C4-2B (cell line): ENCODE data around the gene ZNF598.

ENCODE experiments used
- ZFX ChIP-seq: fragments of 450-650 bp; IDR thresholded peaks from 2 replicates; pipeline ENCODE4 v1.6.1; 2017
- TF ChIP-seq, protein P1 (sequence below): fragments of 450-650 bp; conservative IDR thresholded peaks from 2 replicates; pipeline ENCODE4 v1.5.1; 2017; ENCODE audit warnings: mild to moderate bottlenecking

DNA sequence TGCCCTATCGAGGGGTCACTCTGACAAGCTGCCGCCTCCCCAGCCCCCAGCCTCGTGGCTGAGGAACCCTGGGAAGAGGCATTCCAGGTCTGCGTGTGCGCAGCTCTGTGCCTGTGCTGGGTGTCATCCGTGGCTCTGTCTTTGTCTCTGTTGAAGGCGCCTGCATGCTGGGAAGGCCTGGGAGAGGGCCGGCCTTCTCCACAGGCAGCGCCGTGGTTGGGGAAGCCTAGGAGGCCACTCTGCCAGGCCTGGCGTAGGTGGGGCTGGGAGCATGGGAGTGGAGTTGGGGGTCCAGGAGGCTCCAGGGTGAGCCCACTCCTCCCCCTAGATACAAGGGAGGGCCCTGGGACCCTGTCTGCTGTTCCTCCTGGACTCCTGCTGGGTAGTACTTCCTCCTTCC, 20.4 kb upstream of the ZNF598 start:
- TF ChIP-seq, protein P1, sequence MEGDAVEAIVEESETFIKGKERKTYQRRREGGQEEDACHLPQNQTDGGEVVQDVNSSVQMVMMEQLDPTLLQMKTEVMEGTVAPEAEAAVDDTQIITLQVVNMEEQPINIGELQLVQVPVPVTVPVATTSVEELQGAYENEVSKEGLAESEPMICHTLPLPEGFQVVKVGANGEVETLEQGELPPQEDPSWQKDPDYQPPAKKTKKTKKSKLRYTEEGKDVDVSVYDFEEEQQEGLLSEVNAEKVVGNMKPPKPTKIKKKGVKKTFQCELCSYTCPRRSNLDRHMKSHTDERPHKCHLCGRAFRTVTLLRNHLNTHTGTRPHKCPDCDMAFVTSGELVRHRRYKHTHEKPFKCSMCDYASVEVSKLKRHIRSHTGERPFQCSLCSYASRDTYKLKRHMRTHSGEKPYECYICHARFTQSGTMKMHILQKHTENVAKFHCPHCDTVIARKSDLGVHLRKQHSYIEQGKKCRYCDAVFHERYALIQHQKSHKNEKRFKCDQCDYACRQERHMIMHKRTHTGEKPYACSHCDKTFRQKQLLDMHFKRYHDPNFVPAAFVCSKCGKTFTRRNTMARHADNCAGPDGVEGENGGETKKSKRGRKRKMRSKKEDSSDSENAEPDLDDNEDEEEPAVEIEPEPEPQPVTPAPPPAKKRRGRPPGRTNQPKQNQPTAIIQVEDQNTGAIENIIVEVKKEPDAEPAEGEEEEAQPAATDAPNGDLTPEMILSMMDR = no peak
- no peak for TF ChIP-seq ZFX
